Liver (tissue), 9 donors: ENCODE data around the gene SLC2A9. TPM values are rescaled to one million over a fixed set of nuclear protein-coding genes. Genes with fewer than 3 reads are reported as not detected.

Source experiments
- DNase-seq: peaks from one replicate; pipeline ENCODE4 v3.0.0-alpha.2; 2017; ENCODE audit warnings: low spot score
- H3K27ac ChIP-seq, 2 donors: one replicate each; pipeline ENCODE4 v1.7.0; 2013; ENCODE audit warnings: inconsistent platforms in 2 of 2, low read length in 2 of 2, control low read depth in 1 of 2, low read depth in 1 of 2, mild to moderate bottlenecking in 1 of 2
- H3K27me3 ChIP-seq, 4 donors: one replicate each; pipeline versions ENCODE4 v1.6.1 to v1.7.0; 2013; ENCODE audit warnings: low read length in 3 of 4, inconsistent platforms in 1 of 4, mild to moderate bottlenecking in 1 of 4, moderate library complexity in 1 of 4; ENCODE audit not compliant: control insufficient read depth in 4 of 4, insufficient read depth in 4 of 4
- H3K36me3 ChIP-seq, 4 donors: one replicate each; pipeline versions ENCODE4 v1.6.1 to v1.7.0; 2013; ENCODE audit warnings: low read length in 3 of 4, mild to moderate bottlenecking in 3 of 4, low read depth in 1 of 4, moderate library complexity in 1 of 4; ENCODE audit not compliant: control insufficient read depth in 4 of 4, insufficient read depth in 3 of 4
- H3K4me1 ChIP-seq, 4 donors: one replicate each; pipeline versions ENCODE4 v1.6.1 to v1.7.0; 2013; ENCODE audit warnings: low read length in 3 of 4, mild to moderate bottlenecking in 3 of 4, moderate library complexity in 1 of 4; ENCODE audit not compliant: control insufficient read depth in 4 of 4, insufficient read depth in 4 of 4
- H3K4me3 ChIP-seq, 3 donors: one replicate each; pipeline versions ENCODE4 v1.6.1 to v1.7.0; 2013; ENCODE audit warnings: low read length in 3 of 3, control low read depth in 1 of 3, low read depth in 1 of 3, mild to moderate bottlenecking in 1 of 3
- H3K9ac ChIP-seq, 2 donors: one replicate each; pipeline ENCODE4 v1.7.0; 2013; ENCODE audit warnings: low read length in 2 of 2, mild to moderate bottlenecking in 2 of 2, moderate library complexity in 2 of 2, control low read depth in 1 of 2, low read depth in 1 of 2
- H3K9me3 ChIP-seq, 4 donors: one replicate each; pipeline versions ENCODE4 v1.6.1 to v1.7.0; 2013; ENCODE audit warnings: low read length in 3 of 4; ENCODE audit not compliant: control insufficient read depth in 4 of 4
- EGR1 ChIP-seq, 2 donors: IDR thresholded peaks; 2 replicates each; pipeline ENCODE4 v1.6.1; 2016 to 2018; ENCODE audit warnings: antibody characterized with exemption in 2 of 2, low read depth in 2 of 2
- FOXA1 ChIP-seq: IDR thresholded peaks from 2 replicates; pipeline ENCODE4 v1.6.1; 2016; ENCODE audit warnings: antibody characterized with exemption
- FOXA2 ChIP-seq: IDR thresholded peaks from 2 replicates; pipeline ENCODE4 v1.6.1; 2016; ENCODE audit warnings: antibody characterized with exemption
- GABPA ChIP-seq, 2 donors: IDR thresholded peaks in 1 of 2; conservative IDR thresholded peaks in 1 of 2; 2 replicates each; pipeline ENCODE4 v1.6.1; 2016; ENCODE audit warnings: antibody characterized with exemption in 2 of 2, mild to moderate bottlenecking in 1 of 2, moderate library complexity in 1 of 2
- HNF4A ChIP-seq, 2 donors: conservative IDR thresholded peaks; 2 replicates each; pipeline ENCODE4 v1.6.1; 2016; ENCODE audit warnings: antibody characterized with exemption in 2 of 2, mild to moderate bottlenecking in 2 of 2
- HNF4G ChIP-seq: IDR thresholded peaks from 2 replicates; pipeline ENCODE4 v1.6.1; 2016; ENCODE audit warnings: antibody characterized with exemption
- JUND ChIP-seq, 2 donors: IDR thresholded peaks; 2 replicates each; pipeline ENCODE4 v1.6.1; 2016; ENCODE audit warnings: antibody characterized with exemption in 2 of 2
- NR2F2 ChIP-seq: IDR thresholded peaks from 2 replicates; pipeline ENCODE4 v1.6.1; 2016; ENCODE audit warnings: antibody characterized with exemption
- RAD21 ChIP-seq, 2 donors: IDR thresholded peaks; 2 replicates each; pipeline ENCODE4 v1.6.1; 2016; ENCODE audit warnings: antibody characterized with exemption in 2 of 2, mild to moderate bottlenecking in 2 of 2
- RXRA ChIP-seq, 2 donors: IDR thresholded peaks; 2 replicates each; pipeline ENCODE4 v1.6.1; 2017 to 2018; ENCODE audit warnings: antibody characterized with exemption in 2 of 2, mild to moderate bottlenecking in 1 of 2
- SP1 ChIP-seq: IDR thresholded peaks from 2 replicates; pipeline ENCODE4 v1.6.1; 2018; ENCODE audit warnings: antibody characterized with exemption, mild to moderate bottlenecking
- TAF1 ChIP-seq: conservative IDR thresholded peaks from 2 replicates; pipeline ENCODE4 v1.6.1; 2016; ENCODE audit warnings: antibody characterized with exemption, mild to moderate bottlenecking
- YY1 ChIP-seq: IDR thresholded peaks from 2 replicates; pipeline ENCODE4 v1.6.1; 2016; ENCODE audit warnings: antibody characterized with exemption, mild to moderate bottlenecking
- WGBS: extraction: QIAGEN DNeasy Blood & Tissue Kit; methylation state at CpG from one replicate; pipeline ENCODE4 v1.1.7; 2013; 5-methylcytosine and 5-hydroxymethylcytosine counted together
- polyA plus RNA-seq, 2 donors: library from polyadenylated mRNA; stranded (reverse) in 1 of 2; unstranded in 1 of 2; fragments of 200-250 nt in 1 of 2; fragments of >200 nt in 1 of 2; fragmentation: Nextera tagmentation in 1 of 2; extraction: Ambion mirVana in 1 of 2; gene quantifications; one replicate each; pipeline versions ENCODE4 v1.2.1 to v1.2.3, GENCODE V29; 2013 to 2015
- total RNA-seq, 2 donors: library from RNA; depleted of rRNA; stranded (reverse); fragments of >200 nt; gene quantifications; one replicate each; pipeline ENCODE4 v1.2.3, GENCODE V29; 2014
- TF ChIP-seq, protein P1 (sequence below): IDR thresholded peaks from 2 replicates; pipeline ENCODE4 v1.6.1; 2016; ENCODE audit warnings: antibody characterized with exemption
- TF ChIP-seq, protein P2 (sequence below): IDR thresholded peaks from 2 replicates; pipeline ENCODE4 v1.6.1; 2016; ENCODE audit warnings: antibody characterized with exemption
- TF ChIP-seq, protein P3 (sequence below): IDR thresholded peaks from 2 replicates; pipeline ENCODE4 v1.6.1; 2016; ENCODE audit warnings: antibody characterized with exemption, mild to moderate bottlenecking
- TF ChIP-seq, protein P4 (sequence below): fragments of 150-350 bp; IDR thresholded peaks from 2 replicates; pipeline ENCODE4 v1.5.1; 2017; ENCODE audit warnings: improper control_type of control experiment, low read depth, low read length; ENCODE audit not compliant: missing input control
- TF ChIP-seq, protein P5 (sequence below): IDR thresholded peaks from 2 replicates; pipeline ENCODE4 v1.6.1; 2016; ENCODE audit warnings: antibody characterized with exemption
- donor health status: healthy.
- donor health status: healthy.
- donor health status: healthy.
- donor health status: healthy.
- donor health status: healthy.

SLC2A9 gene
- total and polyA plus RNA-seq, 4 donors: 6.2 to 49.0 (median 21.6) TPM

DNA sequence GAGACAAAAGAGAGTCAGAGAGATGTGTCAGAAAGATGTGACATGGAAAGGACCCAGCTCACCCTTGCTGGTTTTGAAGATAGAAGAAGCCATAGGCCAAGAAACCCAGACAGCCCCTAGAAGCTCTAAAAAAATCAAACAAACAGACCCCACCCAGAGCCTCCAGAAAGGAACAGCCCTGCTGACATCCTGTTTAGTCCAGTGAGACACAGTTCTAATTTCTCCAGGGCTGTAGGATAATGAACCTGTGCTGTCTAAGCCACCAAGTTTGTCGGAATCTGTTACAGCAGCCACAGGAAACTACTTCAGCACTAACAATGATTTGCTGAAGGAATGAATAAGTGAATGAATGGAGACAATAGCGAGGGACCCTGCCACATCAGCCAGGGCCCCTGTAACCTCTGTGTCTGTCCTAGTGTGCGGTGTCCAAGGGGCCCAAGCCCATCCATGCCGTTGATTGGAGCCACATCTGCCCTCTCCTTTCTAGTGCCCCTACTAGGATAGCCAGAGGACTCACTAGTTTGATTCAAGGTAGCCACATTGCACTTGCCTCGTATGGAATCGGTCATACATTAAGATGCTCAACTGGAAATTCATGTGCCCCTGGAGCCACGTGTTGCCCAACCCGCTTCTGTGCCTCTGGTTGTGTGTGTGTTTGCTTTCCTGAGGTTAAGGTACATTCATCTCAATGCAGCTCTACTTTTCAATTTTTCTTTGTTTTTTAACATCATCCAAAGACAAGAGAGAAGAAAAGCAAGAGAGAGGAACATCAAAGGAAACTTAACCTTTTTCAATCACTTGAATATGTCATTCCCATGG lies 32.5 kb upstream of the SLC2A9 start:
- H3K27ac ChIP-seq: no peak overlapping the region

DNA sequence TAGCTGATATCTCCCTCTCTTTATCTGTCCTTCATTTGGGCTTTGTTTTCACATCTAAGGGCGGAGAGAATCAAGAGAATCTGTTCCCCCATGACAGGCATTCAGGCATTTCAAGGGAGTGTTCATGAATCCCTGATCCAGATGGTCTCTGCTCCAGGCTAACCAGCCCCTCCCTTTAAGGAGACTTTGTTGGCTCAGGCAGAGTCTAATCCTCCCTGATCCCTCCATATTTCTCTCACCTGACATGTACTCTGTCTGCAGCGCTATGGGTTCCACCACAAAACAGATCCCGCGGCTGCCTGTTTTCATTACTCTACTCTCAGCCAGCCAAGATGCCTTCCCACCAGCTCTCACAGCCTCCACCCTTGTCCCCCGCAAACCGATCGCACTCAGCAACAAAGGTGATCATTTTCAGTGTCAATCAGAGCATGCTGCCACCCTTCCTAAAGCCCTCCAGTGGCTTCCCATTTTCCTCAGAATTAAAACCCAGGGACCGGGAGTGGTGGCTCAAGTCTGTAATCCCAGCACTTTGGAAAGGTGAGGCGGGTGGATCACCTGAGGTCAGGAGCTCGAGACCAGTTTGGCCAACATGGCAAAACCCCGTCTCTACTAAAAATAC lies 30.3 kb upstream of the SLC2A9 start:
- no peak for TF ChIP-seq FOXA2
- TF ChIP-seq GABPA (IDR thresholded peaks at IDR 0.05 in 1 of 2, conservative IDR thresholded peaks at IDR 0.05 in 1 of 2): no peak
- no peak for TF ChIP-seq TAF1
- no peak for TF ChIP-seq YY1
- no peak for TF ChIP-seq HNF4A (conservative IDR thresholded peaks at IDR 0.05)
- TF ChIP-seq, protein P1, sequence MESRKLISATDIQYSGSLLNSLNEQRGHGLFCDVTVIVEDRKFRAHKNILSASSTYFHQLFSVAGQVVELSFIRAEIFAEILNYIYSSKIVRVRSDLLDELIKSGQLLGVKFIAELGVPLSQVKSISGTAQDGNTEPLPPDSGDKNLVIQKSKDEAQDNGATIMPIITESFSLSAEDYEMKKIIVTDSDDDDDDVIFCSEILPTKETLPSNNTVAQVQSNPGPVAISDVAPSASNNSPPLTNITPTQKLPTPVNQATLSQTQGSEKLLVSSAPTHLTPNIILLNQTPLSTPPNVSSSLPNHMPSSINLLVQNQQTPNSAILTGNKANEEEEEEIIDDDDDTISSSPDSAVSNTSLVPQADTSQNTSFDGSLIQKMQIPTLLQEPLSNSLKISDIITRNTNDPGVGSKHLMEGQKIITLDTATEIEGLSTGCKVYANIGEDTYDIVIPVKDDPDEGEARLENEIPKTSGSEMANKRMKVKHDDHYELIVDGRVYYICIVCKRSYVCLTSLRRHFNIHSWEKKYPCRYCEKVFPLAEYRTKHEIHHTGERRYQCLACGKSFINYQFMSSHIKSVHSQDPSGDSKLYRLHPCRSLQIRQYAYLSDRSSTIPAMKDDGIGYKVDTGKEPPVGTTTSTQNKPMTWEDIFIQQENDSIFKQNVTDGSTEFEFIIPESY: no peak
- no peak for TF ChIP-seq JUND (IDR thresholded peaks at IDR 0.05)
- no peak for TF ChIP-seq RXRA (IDR thresholded peaks at IDR 0.05)
- no peak for TF ChIP-seq NR2F2
- TF ChIP-seq FOXA1: no peak
- no peak for TF ChIP-seq RAD21 (IDR thresholded peaks at IDR 0.05)
- no peak for TF ChIP-seq EGR1 (IDR thresholded peaks at IDR 0.05; ENCODE audit: low read depth in 2 of 2)
- TF ChIP-seq, protein P2, sequence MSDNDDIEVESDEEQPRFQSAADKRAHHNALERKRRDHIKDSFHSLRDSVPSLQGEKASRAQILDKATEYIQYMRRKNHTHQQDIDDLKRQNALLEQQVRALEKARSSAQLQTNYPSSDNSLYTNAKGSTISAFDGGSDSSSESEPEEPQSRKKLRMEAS: no peak
- TF ChIP-seq SP1: no peak
- TF ChIP-seq, protein P3, sequence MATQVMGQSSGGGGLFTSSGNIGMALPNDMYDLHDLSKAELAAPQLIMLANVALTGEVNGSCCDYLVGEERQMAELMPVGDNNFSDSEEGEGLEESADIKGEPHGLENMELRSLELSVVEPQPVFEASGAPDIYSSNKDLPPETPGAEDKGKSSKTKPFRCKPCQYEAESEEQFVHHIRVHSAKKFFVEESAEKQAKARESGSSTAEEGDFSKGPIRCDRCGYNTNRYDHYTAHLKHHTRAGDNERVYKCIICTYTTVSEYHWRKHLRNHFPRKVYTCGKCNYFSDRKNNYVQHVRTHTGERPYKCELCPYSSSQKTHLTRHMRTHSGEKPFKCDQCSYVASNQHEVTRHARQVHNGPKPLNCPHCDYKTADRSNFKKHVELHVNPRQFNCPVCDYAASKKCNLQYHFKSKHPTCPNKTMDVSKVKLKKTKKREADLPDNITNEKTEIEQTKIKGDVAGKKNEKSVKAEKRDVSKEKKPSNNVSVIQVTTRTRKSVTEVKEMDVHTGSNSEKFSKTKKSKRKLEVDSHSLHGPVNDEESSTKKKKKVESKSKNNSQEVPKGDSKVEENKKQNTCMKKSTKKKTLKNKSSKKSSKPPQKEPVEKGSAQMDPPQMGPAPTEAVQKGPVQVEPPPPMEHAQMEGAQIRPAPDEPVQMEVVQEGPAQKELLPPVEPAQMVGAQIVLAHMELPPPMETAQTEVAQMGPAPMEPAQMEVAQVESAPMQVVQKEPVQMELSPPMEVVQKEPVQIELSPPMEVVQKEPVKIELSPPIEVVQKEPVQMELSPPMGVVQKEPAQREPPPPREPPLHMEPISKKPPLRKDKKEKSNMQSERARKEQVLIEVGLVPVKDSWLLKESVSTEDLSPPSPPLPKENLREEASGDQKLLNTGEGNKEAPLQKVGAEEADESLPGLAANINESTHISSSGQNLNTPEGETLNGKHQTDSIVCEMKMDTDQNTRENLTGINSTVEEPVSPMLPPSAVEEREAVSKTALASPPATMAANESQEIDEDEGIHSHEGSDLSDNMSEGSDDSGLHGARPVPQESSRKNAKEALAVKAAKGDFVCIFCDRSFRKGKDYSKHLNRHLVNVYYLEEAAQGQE: no peak
- no peak for TF ChIP-seq HNF4G
- TF ChIP-seq, protein P4, sequence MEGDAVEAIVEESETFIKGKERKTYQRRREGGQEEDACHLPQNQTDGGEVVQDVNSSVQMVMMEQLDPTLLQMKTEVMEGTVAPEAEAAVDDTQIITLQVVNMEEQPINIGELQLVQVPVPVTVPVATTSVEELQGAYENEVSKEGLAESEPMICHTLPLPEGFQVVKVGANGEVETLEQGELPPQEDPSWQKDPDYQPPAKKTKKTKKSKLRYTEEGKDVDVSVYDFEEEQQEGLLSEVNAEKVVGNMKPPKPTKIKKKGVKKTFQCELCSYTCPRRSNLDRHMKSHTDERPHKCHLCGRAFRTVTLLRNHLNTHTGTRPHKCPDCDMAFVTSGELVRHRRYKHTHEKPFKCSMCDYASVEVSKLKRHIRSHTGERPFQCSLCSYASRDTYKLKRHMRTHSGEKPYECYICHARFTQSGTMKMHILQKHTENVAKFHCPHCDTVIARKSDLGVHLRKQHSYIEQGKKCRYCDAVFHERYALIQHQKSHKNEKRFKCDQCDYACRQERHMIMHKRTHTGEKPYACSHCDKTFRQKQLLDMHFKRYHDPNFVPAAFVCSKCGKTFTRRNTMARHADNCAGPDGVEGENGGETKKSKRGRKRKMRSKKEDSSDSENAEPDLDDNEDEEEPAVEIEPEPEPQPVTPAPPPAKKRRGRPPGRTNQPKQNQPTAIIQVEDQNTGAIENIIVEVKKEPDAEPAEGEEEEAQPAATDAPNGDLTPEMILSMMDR: no peak
- TF ChIP-seq, protein P5, sequence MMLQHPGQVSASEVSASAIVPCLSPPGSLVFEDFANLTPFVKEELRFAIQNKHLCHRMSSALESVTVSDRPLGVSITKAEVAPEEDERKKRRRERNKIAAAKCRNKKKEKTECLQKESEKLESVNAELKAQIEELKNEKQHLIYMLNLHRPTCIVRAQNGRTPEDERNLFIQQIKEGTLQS: no peak
- Histone ChIP-seq H3K27ac (no peak overlapping the region), H3K27me3 (no peaks in the 10 kb centered on the region), H3K9me3 (no peaks in the 10 kb centered on the region), H3K4me1 (no peaks in the 10 kb centered on the region), H3K36me3 (no peaks in the 10 kb centered on the region), H3K9ac (no peak overlapping the region), H3K4me3 (no peak overlapping the region)
- DNase-seq: no peak
- WGBS: 91% methylated on average over 11 of the region's 11 CpGs

More for the DNA sequence above, 32.5 kb upstream of the SLC2A9 start:
- no peak overlapping the region for H3K4me3 ChIP-seq
- H3K36me3 ChIP-seq: no peaks in the 10 kb centered on the region
- 79% methylated on average over 8 of the region's 8 CpGs for WGBS
- H3K9ac ChIP-seq: no peak overlapping the region
- DNase-seq: peak; percentile 26
- no peaks in the 10 kb centered on the region for H3K4me1 ChIP-seq
- no peaks in the 10 kb centered on the region for H3K27me3 ChIP-seq
- TF ChIP-seq JUND (IDR thresholded peaks at IDR 0.05) (no peak), FOXA1 (no peak), RAD21 (IDR thresholded peaks at IDR 0.05) (no peak), RXRA (IDR thresholded peaks at IDR 0.05) (no peak), EGR1 (IDR thresholded peaks at IDR 0.05; ENCODE audit: low read depth in 2 of 2) (no peak)
- H3K9me3 ChIP-seq: no peaks in the 10 kb centered on the region
